Measurements from ENCODE around the gene DDX1.

DNA sequence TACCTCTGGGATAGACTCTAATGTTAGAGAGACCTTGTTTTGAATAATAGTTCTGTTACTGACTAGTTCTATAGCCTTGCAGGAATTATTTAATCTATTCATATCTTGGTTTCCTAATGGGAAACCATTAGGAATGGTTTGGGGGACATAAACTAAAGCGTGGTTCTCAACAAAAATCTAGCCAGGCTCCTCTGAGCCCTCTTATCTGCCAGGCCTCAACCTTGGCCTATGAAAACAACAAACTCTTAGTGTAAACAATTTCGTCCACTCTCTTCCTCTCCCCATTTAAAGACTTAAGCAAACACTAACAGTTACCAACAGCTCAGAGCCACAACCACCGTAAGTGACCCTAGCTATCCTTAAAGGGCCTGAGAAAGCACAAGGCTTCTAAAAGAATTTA is 19.9 kb upstream of the DDX1 start:
- TF ChIP-seq, protein P1, sequence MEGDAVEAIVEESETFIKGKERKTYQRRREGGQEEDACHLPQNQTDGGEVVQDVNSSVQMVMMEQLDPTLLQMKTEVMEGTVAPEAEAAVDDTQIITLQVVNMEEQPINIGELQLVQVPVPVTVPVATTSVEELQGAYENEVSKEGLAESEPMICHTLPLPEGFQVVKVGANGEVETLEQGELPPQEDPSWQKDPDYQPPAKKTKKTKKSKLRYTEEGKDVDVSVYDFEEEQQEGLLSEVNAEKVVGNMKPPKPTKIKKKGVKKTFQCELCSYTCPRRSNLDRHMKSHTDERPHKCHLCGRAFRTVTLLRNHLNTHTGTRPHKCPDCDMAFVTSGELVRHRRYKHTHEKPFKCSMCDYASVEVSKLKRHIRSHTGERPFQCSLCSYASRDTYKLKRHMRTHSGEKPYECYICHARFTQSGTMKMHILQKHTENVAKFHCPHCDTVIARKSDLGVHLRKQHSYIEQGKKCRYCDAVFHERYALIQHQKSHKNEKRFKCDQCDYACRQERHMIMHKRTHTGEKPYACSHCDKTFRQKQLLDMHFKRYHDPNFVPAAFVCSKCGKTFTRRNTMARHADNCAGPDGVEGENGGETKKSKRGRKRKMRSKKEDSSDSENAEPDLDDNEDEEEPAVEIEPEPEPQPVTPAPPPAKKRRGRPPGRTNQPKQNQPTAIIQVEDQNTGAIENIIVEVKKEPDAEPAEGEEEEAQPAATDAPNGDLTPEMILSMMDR (IDR thresholded peaks at IDR 0.05): no peak
- TF ChIP-seq POLR2AphosphoS5 (IDR thresholded peaks at IDR 0.05): no peak

All from esophagus muscularis mucosa (tissue), 3 donors.